Ishikawa (cell line): ENCODE results near the gene ASPRV1.

Experiments used
- CEBPB ChIP-seq: IDR thresholded peaks from 2 replicates; pipeline ENCODE4 v1.6.1; 2012
- CREB1 ChIP-seq: IDR thresholded peaks from 2 replicates; pipeline ENCODE4 v1.6.1; 2012; ENCODE audit warnings: low read depth
- EGR1 ChIP-seq: IDR thresholded peaks from 2 replicates; pipeline ENCODE4 v1.6.1; 2012
- EP300 ChIP-seq: IDR thresholded peaks from 2 replicates; pipeline ENCODE4 v1.6.1; 2012; ENCODE audit warnings: borderline replicate concordance
- FOXM1 ChIP-seq: IDR thresholded peaks from 2 replicates; pipeline ENCODE4 v1.6.1; 2012; ENCODE audit warnings: low read depth, borderline replicate concordance
- NFIC ChIP-seq: IDR thresholded peaks from 2 replicates; pipeline ENCODE4 v1.6.1; 2012
- RAD21 ChIP-seq: IDR thresholded peaks from 2 replicates; pipeline ENCODE4 v1.6.1; 2012; ENCODE audit warnings: low read depth
- TAF1 ChIP-seq: IDR thresholded peaks from 2 replicates; pipeline ENCODE4 v1.6.1; 2012; ENCODE audit warnings: low read depth, mild to moderate bottlenecking
- TCF12 ChIP-seq: IDR thresholded peaks from 2 replicates; pipeline ENCODE4 v1.6.1; 2012; ENCODE audit warnings: low read depth
- TEAD4 ChIP-seq: IDR thresholded peaks from 2 replicates; pipeline ENCODE4 v1.6.1; 2012
- YY1 ChIP-seq: IDR thresholded peaks from 2 replicates; pipeline ENCODE4 v1.6.1; 2012; ENCODE audit warnings: low read depth
- ZBTB7A ChIP-seq: IDR thresholded peaks from 2 replicates; pipeline ENCODE4 v1.6.1; 2012; ENCODE audit warnings: low read depth
- TF ChIP-seq, protein P1 (sequence below): IDR thresholded peaks from 2 replicates; pipeline ENCODE4 v1.6.1; 2012; ENCODE audit warnings: low read depth, mild to moderate bottlenecking
- TF ChIP-seq, protein P2 (sequence below): IDR thresholded peaks from 2 replicates; pipeline ENCODE4 v1.6.1; 2012
- TF ChIP-seq, protein P3 (sequence below): IDR thresholded peaks from 2 replicates; pipeline ENCODE4 v1.6.1; 2012

Gene ASPRV1

DNA sequence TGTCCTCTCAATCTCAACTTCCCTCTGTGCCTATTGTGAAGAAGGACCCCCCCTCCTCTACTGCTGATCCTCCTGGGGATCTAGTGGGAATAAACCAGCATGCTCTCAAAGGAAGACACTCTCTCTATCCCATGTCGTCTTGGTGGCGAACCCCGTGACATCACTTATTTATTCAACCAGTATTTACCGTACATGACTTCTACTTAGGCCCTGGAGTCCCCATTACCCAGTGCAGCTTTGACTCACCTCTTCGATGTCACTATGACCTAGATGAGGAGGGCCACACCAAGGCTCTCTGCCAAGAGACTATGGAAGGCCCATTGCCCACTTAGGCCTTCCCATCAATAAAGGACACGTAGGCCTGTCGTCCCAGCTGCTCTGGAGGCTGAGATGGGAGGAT, 16.7 kb downstream of the ASPRV1 start:
- TF ChIP-seq FOXM1 (no peak), TAF1 (no peak), ZBTB7A (no peak), TCF12 (no peak), CEBPB (no peak), NFIC (no peak), CREB1 (no peak), YY1 (no peak), TEAD4 (no peak), RAD21 (no peak), EP300 (no peak)
- TF ChIP-seq, protein P1, sequence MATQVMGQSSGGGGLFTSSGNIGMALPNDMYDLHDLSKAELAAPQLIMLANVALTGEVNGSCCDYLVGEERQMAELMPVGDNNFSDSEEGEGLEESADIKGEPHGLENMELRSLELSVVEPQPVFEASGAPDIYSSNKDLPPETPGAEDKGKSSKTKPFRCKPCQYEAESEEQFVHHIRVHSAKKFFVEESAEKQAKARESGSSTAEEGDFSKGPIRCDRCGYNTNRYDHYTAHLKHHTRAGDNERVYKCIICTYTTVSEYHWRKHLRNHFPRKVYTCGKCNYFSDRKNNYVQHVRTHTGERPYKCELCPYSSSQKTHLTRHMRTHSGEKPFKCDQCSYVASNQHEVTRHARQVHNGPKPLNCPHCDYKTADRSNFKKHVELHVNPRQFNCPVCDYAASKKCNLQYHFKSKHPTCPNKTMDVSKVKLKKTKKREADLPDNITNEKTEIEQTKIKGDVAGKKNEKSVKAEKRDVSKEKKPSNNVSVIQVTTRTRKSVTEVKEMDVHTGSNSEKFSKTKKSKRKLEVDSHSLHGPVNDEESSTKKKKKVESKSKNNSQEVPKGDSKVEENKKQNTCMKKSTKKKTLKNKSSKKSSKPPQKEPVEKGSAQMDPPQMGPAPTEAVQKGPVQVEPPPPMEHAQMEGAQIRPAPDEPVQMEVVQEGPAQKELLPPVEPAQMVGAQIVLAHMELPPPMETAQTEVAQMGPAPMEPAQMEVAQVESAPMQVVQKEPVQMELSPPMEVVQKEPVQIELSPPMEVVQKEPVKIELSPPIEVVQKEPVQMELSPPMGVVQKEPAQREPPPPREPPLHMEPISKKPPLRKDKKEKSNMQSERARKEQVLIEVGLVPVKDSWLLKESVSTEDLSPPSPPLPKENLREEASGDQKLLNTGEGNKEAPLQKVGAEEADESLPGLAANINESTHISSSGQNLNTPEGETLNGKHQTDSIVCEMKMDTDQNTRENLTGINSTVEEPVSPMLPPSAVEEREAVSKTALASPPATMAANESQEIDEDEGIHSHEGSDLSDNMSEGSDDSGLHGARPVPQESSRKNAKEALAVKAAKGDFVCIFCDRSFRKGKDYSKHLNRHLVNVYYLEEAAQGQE: no peak
- TF ChIP-seq, protein P2, sequence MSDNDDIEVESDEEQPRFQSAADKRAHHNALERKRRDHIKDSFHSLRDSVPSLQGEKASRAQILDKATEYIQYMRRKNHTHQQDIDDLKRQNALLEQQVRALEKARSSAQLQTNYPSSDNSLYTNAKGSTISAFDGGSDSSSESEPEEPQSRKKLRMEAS: no peak
- TF ChIP-seq, protein P3, sequence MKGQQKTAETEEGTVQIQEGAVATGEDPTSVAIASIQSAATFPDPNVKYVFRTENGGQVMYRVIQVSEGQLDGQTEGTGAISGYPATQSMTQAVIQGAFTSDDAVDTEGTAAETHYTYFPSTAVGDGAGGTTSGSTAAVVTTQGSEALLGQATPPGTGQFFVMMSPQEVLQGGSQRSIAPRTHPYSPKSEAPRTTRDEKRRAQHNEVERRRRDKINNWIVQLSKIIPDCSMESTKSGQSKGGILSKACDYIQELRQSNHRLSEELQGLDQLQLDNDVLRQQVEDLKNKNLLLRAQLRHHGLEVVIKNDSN: no peak

DNA sequence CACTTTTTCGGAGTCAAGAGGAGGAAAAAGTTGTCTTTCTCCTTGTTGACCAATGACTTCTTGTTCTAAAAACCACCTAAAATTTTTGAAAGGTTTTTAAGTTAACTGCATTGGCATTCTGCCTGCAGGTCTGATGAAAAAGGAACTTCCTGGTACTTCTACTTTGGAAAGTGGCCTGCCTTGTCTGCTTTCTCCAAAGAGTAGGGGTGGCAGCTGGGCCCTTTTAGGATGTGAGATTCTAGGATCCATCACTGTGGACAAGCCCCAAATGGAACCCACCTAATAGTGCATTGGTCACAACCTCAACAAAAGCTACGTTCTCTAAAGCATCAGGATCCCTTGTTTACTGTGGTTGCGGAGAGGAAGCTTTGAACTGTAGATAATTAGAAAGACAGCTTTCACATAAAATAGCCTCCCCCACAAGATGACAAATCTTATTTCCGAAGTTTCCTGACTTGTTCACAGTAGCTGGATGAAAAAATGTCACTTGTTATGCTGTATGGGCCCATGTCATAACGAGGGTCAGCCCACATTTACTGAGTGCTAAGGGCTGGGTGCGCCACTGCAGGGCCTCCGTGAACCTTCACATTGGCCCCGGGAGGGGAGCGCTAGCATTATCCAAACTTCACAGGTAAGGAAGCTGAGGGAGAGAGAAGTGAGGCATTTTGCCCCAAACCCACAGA, 17.4 kb downstream of the ASPRV1 start:
- TF ChIP-seq TCF12: no peak
- TF ChIP-seq TAF1: no peak
- no peak for TF ChIP-seq FOXM1
- no peak for TF ChIP-seq ZBTB7A
- TF ChIP-seq NFIC: no peak
- TF ChIP-seq, protein P1: no peak
- no peak for TF ChIP-seq RAD21
- TF ChIP-seq CEBPB: no peak

DNA sequence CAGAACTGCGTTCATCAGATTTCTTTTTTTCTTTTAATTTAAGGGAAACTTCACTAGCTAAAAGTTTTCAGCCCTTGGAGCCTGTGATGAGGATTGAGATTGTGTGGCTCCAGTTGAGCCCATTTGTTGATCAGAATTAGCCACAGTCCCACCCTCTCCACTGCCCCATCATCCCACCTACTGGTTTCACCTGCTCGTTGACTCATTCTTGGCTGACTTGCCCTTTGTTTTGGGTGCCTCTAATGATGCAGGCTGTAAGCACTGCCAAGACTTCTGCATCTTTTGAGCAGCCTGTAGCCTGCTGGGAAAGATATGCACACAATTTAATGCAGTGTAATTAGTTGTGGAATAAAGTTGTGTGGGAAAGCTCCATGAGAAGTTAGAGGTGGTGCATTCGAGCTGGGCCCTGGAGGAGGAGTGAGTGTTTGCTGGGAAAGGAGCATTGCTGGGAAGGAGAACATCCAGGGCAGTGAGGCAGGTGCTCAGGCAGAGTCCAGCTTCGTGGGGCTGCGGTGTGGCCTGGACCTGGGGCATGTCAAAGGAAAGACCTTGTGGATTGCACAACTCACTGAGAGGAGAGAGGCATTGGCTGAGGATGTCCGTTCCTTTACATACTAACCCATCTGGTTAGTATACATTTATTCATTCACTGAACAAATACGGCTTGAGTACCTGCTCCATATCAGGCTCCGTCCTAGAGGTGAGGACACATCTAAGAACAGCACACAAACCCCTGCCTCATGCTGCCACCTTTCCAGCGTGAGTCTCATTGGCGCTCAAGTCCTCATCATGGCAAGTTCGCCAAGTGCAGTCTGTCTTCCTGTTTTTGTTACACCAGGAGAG, 18.2 kb downstream of the ASPRV1 start:
- TF ChIP-seq CEBPB: no peak
- TF ChIP-seq TCF12: no peak
- TF ChIP-seq EGR1: no peak
- TF ChIP-seq EP300: no peak
- TF ChIP-seq CREB1: no peak
- no peak for TF ChIP-seq TAF1
- no peak for TF ChIP-seq YY1
- no peak for TF ChIP-seq FOXM1
- TF ChIP-seq NFIC: no peak
- TF ChIP-seq, protein P3: no peak
- TF ChIP-seq, protein P1: no peak
- no peak for TF ChIP-seq TEAD4
- TF ChIP-seq ZBTB7A: no peak
- TF ChIP-seq, protein P2: no peak
- TF ChIP-seq RAD21: no peak

DNA sequence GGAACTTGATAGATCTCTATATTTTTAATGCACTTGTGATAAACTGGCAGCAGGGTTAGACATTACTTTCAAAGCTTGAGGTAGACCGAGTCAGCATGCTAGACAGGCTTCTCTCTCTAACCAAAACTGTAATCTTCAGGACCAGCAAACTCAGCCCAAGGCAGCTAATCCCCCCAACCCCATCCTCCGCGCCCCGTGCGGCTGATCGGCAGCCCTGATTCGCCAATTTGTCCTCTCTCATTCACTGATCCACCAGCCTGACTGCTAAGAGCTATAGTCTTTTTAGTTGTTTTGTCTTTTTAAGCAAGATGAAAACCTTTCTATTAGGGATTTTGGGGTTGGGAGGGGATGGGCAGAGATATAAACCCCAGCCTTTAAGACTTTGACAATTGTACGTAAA, 20.7 kb downstream of the ASPRV1 start:
- TF ChIP-seq, protein P1: no peak
- TF ChIP-seq EP300 (no peak), RAD21 (no peak), FOXM1 (no peak), CREB1 (no peak)
